ENCODE measurements around the gene PSMA7. TPM values are rescaled to one million over a fixed set of nuclear protein-coding genes. Genes with fewer than 3 reads are reported as not detected.

Gene PSMA7
- polyA plus RNA-seq, 1 of the 3 experiments (the other 2 are of a cell fraction) = 801 TPM

DNA sequence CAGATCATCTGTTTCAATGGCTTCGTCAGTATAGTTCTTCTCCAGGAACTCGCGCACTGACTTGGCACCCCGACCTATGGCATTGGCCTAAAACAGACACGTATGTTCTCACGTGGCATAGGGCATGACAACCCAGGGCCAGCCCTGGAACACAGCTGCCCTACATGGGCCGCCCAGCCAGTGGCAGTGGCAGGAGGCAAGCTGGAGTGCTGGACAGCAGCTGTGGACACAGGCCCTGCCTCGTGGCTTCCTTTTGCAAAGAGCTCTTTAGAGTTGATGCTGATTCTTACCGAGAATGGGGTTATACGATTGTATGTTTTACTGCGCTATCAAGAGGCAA lies 5.0 kb downstream of the PSMA7 start:
- Histone ChIP-seq H3F3A (replicated peaks; ENCODE audit: insufficient read depth) (peaks cover 37% of the 10 kb centered on the region), H3K79me2 (ENCODE audit: insufficient read depth) (peaks cover 52% of the 10 kb centered on the region), H4K20me1 (ENCODE audit: insufficient read depth) (peaks cover 83% of the 10 kb centered on the region), H3K27ac (ENCODE audit: low read depth in 2 of 2, low read length in 1 of 2) (no peak overlapping the region; a peak in 1 of 4 replicates), H3K4me3 (ENCODE audit: low read depth in 2 of 2, low read length in 1 of 2) (no peak overlapping the region), H3K4me2 (no peak overlapping the region), H3K9me2 (no peaks in the 10 kb centered on the region), H3K27me3 (ENCODE audit: insufficient read depth) (no peaks in the 10 kb centered on the region), H3K9ac (no peak overlapping the region), H3K9me3 (no peaks in the 10 kb centered on the region), H3K4me1 (ENCODE audit: control insufficient read depth in 1 of 2, insufficient read depth in 2 of 2, low read depth in 1 of 2, low read length in 1 of 2) (peaks cover 5 to 14% of the 10 kb centered on the region in 2 experiments; a peak in 3 of 4 replicates), H2AFZ (ENCODE audit: low read depth) (no peak overlapping the region), H3K36me3 (replicated peaks in 1 of 2; ENCODE audit: control insufficient read depth in 1 of 2, insufficient read depth in 2 of 2, low read length in 1 of 2) (peaks cover 57 to 67% of the 10 kb centered on the region in 2 experiments)
- no peak for DNase-seq
- ChIA-PET POLR2A (interaction anchor here (0.6 to 0.7 kb wide), 2 partner anchors 19 to 117 kb away, joined by 3 read pairs; no protein-coding TSS in a partner anchor), CTCF (interaction anchor here (1.8 to 11.1 kb wide), 2 partner anchors 11 to 128 kb away, joined by 18 to 130 read pairs; no protein-coding TSS in a partner anchor)
- 85% methylated on average over 11 of the region's 11 CpGs for WGBS (ENCODE audit: low lambda C conversion rate)
- TF ChIP-seq GATA2 (CRISPR knock-in tag; IDR thresholded peaks at IDR 0.05) = no peak

DNA sequence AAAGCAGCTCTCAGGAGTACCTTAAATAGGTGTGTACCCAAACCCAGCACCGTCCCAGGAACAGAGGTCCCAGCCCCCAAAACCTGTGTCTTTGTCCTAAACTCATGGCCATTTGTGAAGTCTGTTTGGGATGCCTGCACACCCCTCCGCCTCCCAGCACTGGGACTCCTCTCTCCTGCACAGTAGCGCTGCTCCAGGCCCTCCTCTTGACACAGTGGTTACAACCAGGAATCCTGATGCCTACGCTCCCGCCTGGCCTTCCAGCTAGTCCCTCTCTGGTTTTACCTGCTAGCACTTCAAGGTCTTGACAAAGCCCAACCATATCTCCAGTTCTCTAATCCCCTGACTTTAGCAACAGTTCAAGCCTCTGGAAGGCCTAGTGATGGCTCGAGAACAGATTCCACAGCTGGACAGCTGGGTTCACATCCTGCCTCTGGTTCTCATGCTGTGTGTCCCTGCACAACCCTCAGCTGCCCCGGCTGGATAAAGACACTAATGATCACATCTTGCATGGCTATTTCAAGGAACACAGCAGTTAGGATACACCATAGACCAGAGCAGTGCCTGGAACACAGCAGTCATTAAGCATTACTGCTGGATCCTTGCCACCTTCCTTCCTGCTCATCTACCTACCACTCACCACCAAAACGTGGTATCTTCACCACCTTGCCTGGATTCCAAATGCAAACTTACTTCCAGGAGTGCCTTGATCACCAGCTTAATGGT lies 5.6 kb downstream of the PSMA7 start:
- TF ChIP-seq GATA2 (CRISPR knock-in tag; IDR thresholded peaks at IDR 0.05) = no peak
- TF ChIP-seq PBX3 (IDR thresholded peaks at IDR 0.05) = no peak
- peak; percentile 12; the same call in 1 of the 2 replicates for TF ChIP-seq POLR2AphosphoS5 (IDR thresholded peaks at IDR 0.05; ENCODE audit: low read depth, low read length)
- TF ChIP-seq FOXJ3 (CRISPR knock-in tag; IDR thresholded peaks at IDR 0.05) = no peak
- ChIA-PET POLR2A (interaction anchor here (0.6 to 1.4 kb wide), 2 partner anchors 16 to 117 kb away, joined by 3 to 5 read pairs; no protein-coding TSS in a partner anchor), CTCF (interaction anchor here (0.7 to 11.1 kb wide), 6 partner anchors 11 to 127 kb away, joined by 3 to 130 read pairs (median 12); no protein-coding TSS in a partner anchor)
- Histone ChIP-seq H3K9me3 (no peaks in the 10 kb centered on the region), H3K36me3 (replicated peaks in 1 of 2; ENCODE audit: control insufficient read depth in 1 of 2, insufficient read depth in 2 of 2, low read length in 1 of 2) (peaks cover 57 to 73% of the 10 kb centered on the region in 2 experiments), H3K4me1 (ENCODE audit: control insufficient read depth in 1 of 2, insufficient read depth in 2 of 2, low read depth in 1 of 2, low read length in 1 of 2) (peaks cover 5 to 14% of the 10 kb centered on the region in 2 experiments; a peak in 3 of 4 replicates), H3K27ac (ENCODE audit: low read depth in 2 of 2, low read length in 1 of 2) (no peak overlapping the region; a peak in 1 of 4 replicates), H4K20me1 (ENCODE audit: insufficient read depth) (peaks cover 83% of the 10 kb centered on the region), H3K79me2 (ENCODE audit: insufficient read depth) (peaks cover 50% of the 10 kb centered on the region), H2AFZ (ENCODE audit: low read depth) (no peak overlapping the region), H3F3A (replicated peaks; ENCODE audit: insufficient read depth) (peaks cover 37% of the 10 kb centered on the region), H3K9me2 (no peaks in the 10 kb centered on the region), H3K9ac (no peak overlapping the region), H3K4me3 (ENCODE audit: low read depth in 2 of 2, low read length in 1 of 2) (no peak overlapping the region), H3K4me2 (no peak overlapping the region), H3K27me3 (ENCODE audit: insufficient read depth) (no peaks in the 10 kb centered on the region)
- no peak for DNase-seq
- 95% methylated on average over 8 of the region's 8 CpGs for WGBS (ENCODE audit: low lambda C conversion rate)

GRCh38 chr20:62137092-62137384 lies 6.2 kb downstream of the PSMA7 start:
- 86% methylated on average over 6 of the region's 6 CpGs for WGBS (ENCODE audit: low lambda C conversion rate)
- H3K4me3 ChIP-seq (ENCODE audit: low read depth in 2 of 2, low read length in 1 of 2) = no peak overlapping the region; a peak in 1 of 4 replicates
- H4K20me1 ChIP-seq (ENCODE audit: insufficient read depth) = peaks cover 79% of the 10 kb centered on the region
- H3K4me2 ChIP-seq = no peak overlapping the region
- no peak overlapping the region; a peak in 1 of 4 replicates for H3K27ac ChIP-seq (ENCODE audit: low read depth in 2 of 2, low read length in 1 of 2)
- no peaks in the 10 kb centered on the region for H3K9me3 ChIP-seq
- H3F3A ChIP-seq (replicated peaks; ENCODE audit: insufficient read depth) = peaks cover 37% of the 10 kb centered on the region
- no peak for DNase-seq
- no peak overlapping the region for H3K9ac ChIP-seq
- no peaks in the 10 kb centered on the region for H3K27me3 ChIP-seq (ENCODE audit: insufficient read depth)
- peaks cover 5 to 14% of the 10 kb centered on the region in 2 experiments; a peak in 3 of 4 replicates for H3K4me1 ChIP-seq (ENCODE audit: control insufficient read depth in 1 of 2, insufficient read depth in 2 of 2, low read depth in 1 of 2, low read length in 1 of 2)
- H2AFZ ChIP-seq (ENCODE audit: low read depth) = no peak overlapping the region
- peaks cover 46% of the 10 kb centered on the region for H3K79me2 ChIP-seq (ENCODE audit: insufficient read depth)
- ChIA-PET POLR2A (interaction anchor here (1.4 to 1.5 kb wide), 2 partner anchors 15 to 126 kb away, joined by 5 to 6 read pairs; no protein-coding TSS in a partner anchor), CTCF (interaction anchor here (0.7 to 11.1 kb wide), 9 partner anchors 10 to 127 kb away, joined by 3 to 130 read pairs (median 8); no protein-coding TSS in a partner anchor)
- peaks cover 57 to 79% of the 10 kb centered on the region in 2 experiments for H3K36me3 ChIP-seq (replicated peaks in 1 of 2; ENCODE audit: control insufficient read depth in 1 of 2, insufficient read depth in 2 of 2, low read length in 1 of 2)
- H3K9me2 ChIP-seq = no peaks in the 10 kb centered on the region
- TF ChIP-seq MXI1 (IDR thresholded peaks at IDR 0.05; ENCODE audit: low read depth, low read length) (no peak), RFX5 (IDR thresholded peaks at IDR 0.05; ENCODE audit: low read length) (no peak), SMC3 (IDR thresholded peaks at IDR 0.05; ENCODE audit: low read depth, low read length) (no peak), JUND (IDR thresholded peaks at IDR 0.05) (no peak), POLR2AphosphoS5 (IDR thresholded peaks at IDR 0.05; ENCODE audit: low read depth, low read length) (no peak), FOSL2 (IDR thresholded peaks at IDR 0.05; ENCODE audit: borderline replicate concordance, low read depth) (no peak), FOXM1 (IDR thresholded peaks at IDR 0.05; ENCODE audit: low read depth) (no peak), GABPA (IDR thresholded peaks at IDR 0.05; ENCODE audit: low read depth) (no peak), IRF3 (IDR thresholded peaks at IDR 0.05; ENCODE audit: low read depth, low read length) (no peak)
- TF ChIP-seq, protein P1, sequence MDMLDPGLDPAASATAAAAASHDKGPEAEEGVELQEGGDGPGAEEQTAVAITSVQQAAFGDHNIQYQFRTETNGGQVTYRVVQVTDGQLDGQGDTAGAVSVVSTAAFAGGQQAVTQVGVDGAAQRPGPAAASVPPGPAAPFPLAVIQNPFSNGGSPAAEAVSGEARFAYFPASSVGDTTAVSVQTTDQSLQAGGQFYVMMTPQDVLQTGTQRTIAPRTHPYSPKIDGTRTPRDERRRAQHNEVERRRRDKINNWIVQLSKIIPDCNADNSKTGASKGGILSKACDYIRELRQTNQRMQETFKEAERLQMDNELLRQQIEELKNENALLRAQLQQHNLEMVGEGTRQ (IDR thresholded peaks at IDR 0.05; ENCODE audit: borderline replicate concordance, low read depth, low read length) = no peak
